Lung microvascular endothelial cell (primary cell): ENCODE measurements around the gene RPP25. TPM values are rescaled to one million over a fixed set of nuclear protein-coding genes. Genes with fewer than 3 reads are reported as not detected.

ENCODE experiments used
- DNase-seq, 2 donors: peaks; one replicate each; pipeline versions ENCODE4 v3.0.0 to v3.0.0-alpha.2; 2010; ENCODE audit warnings: low read depth in 2 of 2
- total RNA-seq: library from RNA; depleted of rRNA; stranded (reverse); fragments of >200 nt; gene quantifications from 2 replicates; pipeline ENCODE4 v1.2.1, GENCODE V29; 2014

Gene RPP25
- total RNA-seq, 1 donor from 2014 or later = 26.0 TPM

GRCh38 chr15:74962671-74963070 is 6.1 kb upstream of the RPP25 start:
- DNase-seq = no peak

DNA sequence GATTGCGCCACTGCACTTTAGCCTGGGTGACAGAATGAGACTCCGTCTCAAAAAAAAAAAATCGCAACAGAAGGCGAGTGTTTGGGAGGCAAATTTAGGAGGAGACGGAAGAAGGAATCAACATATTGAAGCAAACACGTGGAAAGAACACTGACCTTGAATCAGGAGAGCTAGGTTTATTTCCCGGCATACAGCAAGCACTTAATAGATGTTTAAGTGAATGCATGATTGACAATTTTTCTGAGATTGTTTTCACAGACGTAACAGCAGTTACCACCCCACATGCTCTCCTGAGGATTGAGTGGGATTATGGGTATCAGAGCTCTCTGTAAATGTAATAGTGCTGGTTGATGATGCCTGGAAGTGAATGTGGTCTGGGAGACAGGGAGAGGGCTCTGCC is 5.6 kb upstream of the RPP25 start:
- DNase-seq = no peak

DNA sequence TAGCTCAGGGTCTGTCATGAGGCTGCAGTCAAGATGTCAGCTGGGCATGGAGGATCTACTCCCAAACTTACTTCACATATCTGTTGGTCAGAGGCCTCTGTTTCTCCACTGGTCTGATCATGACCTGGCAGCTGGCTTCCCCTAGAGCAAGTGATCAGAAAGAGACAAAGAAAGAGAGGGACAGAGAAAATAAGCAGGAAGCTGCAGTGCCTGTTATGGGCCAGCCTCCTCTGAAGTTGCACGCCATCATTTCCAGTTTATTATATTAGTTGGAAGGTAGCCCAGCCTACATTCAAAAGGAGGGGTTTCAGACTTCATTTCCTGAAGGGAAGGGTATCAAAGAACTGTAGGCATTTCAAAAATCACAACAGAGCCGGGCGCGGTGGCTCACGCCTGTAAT is 5.0 kb upstream of the RPP25 start:
- peak; percentile 67 to 91 for DNase-seq

DNA sequence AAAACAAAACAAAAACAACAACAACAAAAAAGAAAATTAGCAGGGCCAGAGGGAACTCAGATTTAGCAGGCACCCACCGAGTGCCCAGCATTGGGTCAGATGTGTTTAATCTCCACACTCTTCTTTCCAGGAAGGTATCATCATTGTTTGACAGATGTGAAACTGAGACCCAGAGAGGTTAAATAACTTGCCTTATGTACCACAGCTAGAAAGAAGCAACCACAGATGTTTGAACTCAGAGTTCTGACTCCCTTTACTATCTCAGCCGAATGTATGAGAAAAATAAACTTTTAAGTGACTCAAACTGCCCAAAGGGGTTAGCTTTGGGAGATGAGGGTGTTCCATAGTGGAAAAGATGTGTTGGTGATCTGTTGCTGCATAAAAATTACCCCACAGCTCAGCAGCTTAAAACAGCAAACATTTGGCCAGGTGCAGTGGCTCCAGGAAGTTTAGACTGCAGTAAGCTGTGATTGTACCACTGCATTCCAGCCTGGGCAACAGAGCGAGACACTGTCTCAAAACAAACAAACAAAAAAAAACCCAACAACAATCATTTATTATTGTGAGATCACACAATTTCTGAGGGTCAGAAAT is 4.5 kb upstream of the RPP25 start:
- DNase-seq = peak; percentile 39 to 89

DNA sequence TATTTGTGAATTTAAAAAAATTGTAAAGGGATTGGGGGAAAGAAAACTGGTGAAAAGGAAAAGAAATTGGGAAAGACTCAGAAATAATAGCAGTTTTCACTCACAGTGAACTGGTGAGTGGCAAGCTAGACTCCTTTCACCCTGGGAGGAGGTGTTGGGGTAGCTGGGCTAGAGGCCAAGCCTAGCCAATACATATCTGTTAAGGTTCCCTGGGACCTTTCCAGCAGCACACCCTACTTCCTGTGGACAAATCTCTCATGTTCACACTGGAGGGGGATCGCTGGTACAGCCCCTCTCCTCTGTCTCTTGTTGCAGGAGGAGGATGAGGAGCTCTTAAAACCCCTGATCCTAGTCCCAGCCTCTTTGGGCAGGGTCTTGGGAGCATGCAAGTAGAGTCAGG is 3.7 kb upstream of the RPP25 start:
- no peak for DNase-seq

- DNase-seq = no peak
Measured at GRCh38 chr15:74959586-74959939, 3.0 kb upstream of the RPP25 start.

GRCh38 chr15:74958908-74959585 is 2.5 kb upstream of the RPP25 start:
- DNase-seq = no peak

GRCh38 chr15:74958320-74958907 is 1.8 kb upstream of the RPP25 start:
- DNase-seq = peak; percentile 35 to 55

DNA sequence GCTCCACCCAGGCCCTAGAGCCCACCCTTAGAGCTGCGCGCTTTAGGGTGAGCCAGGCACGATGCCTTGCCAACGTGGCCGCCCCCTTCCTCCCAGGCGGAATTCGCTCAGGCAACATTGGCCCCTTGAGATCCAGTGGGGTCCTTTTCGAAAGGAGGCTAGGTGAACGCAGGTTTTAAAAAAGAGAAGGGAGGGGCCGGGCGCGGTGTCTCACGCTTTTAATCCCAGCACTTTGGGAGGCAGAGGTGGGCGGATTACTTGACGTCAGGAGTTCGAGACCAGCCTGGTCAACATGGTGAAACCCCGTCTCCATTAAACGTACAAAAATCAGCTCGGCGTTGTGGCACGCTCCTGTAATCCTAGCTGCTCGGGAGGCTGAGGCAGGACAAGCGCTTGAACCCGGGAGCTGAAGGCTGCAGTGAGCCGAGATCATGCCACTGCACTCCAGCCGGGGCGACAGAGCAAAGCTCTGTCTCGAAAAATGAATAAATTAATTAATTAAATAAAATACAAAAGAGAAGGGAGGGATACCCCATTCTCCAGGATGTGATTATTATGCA is 984 bp upstream of the RPP25 start:
- DNase-seq = peak in 1 of 2 donors; percentile 26

GRCh38 chr15:74955796-74956647 is 550 bp downstream of the RPP25 start:
- DNase-seq = peak; percentile 81 to 91

DNA sequence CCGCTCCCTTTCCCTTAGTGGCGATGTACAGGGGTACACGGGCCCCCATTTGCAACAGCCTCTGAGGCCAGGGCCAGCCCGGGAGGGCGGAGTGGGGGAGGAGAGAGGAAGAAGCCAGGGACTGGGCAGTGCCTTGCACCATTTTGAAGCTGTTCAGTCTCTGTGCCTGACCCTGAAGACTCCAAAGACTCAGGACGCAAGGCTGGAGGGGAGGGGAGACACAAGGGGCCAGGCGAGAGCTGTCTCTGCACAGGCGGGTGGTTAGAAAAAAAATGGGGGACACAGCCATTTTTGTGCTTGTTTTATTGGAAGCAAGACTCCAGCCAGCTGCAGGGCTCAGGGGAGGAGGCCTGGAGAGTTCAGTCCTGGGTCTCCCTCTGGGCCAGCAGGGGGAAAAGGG is 1.6 kb downstream of the RPP25 start:
- no peak for DNase-seq

DNA sequence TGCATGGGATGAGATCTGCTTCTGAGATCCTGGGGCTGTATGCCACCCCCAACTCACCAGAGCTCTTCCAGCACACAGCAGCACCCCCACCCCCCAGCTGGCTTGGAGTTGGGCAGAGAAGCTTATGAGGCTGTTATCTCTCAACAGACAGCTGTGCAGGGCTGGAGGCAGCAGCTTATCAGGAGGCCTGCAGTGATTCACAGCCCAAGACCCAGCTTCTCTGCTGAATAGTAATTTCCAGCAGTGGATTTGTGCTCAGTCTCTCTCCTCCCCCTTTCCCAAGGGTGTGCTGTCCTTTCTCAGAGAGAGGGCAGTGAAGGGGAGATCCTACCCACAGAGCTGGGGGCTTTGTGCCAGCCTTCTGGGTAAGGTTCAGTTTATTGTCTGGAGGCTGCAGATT is 2.1 kb downstream of the RPP25 start:
- DNase-seq = peak; percentile 30 to 43

- no peak for DNase-seq
Measured at GRCh38 chr15:74951006-74951405, 5.6 kb downstream of the RPP25 start.

GRCh38 chr15:74950078-74950908 is 6.3 kb downstream of the RPP25 start:
- peak; percentile 74 to 83 for DNase-seq

GRCh38 chr15:74937590-74938371 is 18.8 kb downstream of the RPP25 start, which contains the start of gene COX5A:
TSS of gene COX5A (minus strand) at chr15:74938073. CDS start at chr15:74938014, 59 bp downstream.
- DNase-seq = peak; percentile 97 to 98

- DNase-seq = no peak
Measured at GRCh38 chr15:74937272-74937589, 19.3 kb downstream of the RPP25 start.

DNA sequence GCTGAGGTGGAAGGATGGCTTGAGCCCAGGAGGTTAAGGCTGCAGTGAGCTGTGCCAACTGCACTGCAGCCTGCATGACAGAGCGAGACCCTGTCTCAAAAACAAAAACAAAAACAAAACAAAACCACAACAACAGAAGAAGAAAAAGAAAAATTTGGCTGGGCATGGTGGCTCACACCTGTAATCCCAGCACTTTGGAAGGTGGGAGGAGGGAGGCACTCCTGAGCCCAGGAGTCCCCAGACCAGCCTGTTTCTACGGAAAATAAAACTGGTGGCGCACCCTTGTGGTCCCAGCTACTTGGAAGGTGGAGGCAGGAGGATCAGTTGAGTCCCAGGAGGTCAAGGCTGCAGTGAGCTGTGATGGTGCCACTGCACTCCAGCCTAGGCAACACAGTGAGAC is 21.4 kb downstream of the RPP25 start:
- DNase-seq = peak in 1 of 2 donors; percentile 10

- DNase-seq = no peak
Measured at GRCh38 chr15:74933573-74933972, 23.0 kb downstream of the RPP25 start.

- DNase-seq = no peak
Measured at GRCh38 chr15:74928771-74929198, 27.8 kb downstream of the RPP25 start.

DNA sequence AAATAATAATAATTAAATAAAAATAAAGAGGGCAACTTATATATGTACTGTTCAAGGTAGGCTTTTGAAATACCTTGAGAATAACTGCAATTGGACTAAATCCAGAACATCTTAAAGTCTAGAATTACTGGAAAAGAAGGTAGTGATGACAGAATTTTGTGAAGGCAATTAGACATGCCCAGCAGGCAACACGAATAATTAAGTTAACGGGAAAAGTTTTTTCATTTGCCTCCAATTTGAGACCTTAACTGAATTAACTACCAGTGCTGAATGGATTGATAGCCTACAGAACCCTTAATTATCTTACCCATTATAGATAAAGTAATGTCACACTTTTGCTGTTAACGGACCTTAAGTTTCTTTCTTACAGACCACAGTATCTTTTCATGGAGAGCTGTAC is 32.0 kb downstream of the RPP25 start:
- no peak for DNase-seq
